ENCODE measurements around the gene UBTF.
A peak's percentile ranks its signal among the peaks of the same experiment; 100 is the strongest.

GRCh38 chr17:44218344-44219107 is 949 bp downstream of the UBTF start:
- TF ChIP-seq CTCF (IDR thresholded peaks at IDR 0.05; ENCODE audit: low read length) (peak; percentile 75), EZH2 (IDR thresholded peaks at IDR 0.05; ENCODE audit: borderline replicate concordance, low read length) (no peak)
